HG03469 (cell line): ENCODE data around the gene PNPLA5.

ENCODE experiments used
- ATAC-seq: cut with Tn5 transposase; IDR thresholded peaks from one replicate; pipeline ENCODE4 v1.9.1; 2021; ENCODE audit warnings: mild to moderate bottlenecking, moderate library complexity, moderate number of reproducible peaks; ENCODE audit not compliant: unreplicated experiment

PNPLA5 gene

DNA sequence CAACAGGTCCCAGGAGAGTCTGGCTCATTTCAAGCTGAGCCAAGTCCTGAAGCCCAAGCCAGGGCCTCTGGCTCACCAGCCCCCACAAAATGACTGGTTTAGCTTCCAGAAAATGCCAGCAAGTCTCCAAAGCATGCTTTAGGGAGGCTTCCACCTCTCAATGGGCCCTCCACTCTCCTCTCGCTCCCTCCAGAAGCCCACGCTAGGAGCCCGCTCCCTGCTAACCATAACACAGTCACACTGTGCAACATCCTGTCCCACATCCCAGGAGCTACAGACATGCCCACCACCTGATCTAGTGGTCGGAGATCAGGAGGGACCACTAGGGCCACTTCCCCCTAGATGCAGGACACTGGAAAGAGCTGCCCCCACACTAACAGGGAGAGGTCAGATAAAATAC is 36.4 kb downstream of the PNPLA5 start:
- no peak for ATAC-seq

DNA sequence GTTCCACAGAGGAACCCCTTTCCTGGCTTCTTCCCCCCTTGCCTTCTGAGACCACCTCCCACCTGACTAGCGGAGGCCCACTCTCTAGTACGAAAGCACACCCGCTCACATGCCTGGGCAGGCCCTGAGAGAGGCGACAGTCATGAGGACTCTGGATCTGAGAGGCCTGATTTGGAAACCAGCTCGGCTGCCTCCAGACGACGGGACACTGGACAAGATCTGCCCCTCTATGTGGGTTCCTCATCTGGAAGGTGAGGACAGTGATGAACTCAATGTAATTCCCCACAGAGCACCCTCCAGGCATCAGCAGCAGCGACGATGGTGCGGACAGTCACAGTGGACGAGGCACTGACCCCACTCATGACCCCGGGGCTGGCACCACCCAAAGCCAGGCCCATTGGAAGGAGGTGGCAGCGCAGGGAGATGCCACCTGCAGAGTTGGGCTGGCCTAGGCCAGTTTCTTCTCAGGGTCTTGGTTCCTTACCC is 37.0 kb downstream of the PNPLA5 start:
- no peak for ATAC-seq

DNA sequence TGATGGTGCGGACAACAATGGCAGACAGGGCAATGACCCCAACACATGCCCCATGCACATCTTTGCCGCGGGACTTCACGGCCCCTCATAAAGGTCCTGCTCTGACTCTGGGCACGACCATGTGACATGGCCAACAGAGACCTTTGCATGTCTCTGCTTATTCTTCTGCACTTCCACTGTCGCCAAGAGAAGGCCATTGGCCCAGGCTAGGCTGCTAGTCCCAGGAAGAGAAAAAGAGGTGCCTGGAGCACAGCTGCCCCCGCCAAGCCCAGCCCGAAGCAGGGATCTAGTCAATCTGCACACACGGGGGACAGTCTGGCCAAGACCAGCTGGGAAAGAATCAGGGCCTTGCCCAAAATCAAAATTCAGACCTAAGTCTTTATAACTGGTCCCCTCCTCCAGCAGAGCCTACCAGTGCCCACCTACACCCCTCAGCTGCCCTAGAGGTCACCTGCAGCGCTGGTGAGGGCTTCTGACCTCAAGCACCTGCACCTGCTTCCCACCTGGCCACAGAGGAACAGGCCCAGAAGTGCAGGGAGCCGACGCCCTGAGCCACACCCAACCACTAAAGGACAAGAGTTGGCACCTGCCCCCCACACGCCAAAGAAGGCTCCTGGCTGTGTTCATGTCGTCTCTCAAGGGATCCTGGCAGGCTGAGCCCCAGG is 37.6 kb downstream of the PNPLA5 start:
- ATAC-seq, result no peak

DNA sequence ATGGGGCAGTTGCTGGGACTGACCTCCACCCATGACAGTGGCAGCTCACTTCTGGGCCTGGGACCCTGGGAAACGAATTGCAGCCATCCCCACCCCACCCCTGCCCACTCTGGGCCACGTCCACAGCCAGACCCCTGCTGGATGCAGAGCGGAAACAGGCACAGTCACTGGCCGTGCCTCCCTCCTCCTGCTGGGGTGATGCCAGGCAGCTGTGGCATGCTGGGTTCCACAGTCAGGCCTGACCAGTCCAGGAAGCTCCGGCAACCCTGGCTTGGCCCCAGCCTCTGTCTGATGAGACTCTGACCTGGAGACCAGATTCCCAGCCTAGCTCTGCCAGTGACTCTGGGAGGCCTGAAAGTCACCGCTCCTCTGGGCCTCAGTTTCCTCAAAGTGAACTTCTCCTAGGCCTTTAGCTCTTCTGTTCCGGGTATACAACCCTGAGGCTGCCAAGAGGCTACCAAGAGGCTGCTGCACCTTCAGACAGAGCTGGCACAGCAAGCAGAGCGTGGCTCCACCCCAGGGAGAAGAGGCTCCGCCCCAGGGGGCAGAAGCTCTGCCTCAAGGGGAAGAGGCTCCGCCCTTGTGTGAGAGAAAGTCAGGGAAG is 38.4 kb downstream of the PNPLA5 start:
- ATAC-seq, result no peak

DNA sequence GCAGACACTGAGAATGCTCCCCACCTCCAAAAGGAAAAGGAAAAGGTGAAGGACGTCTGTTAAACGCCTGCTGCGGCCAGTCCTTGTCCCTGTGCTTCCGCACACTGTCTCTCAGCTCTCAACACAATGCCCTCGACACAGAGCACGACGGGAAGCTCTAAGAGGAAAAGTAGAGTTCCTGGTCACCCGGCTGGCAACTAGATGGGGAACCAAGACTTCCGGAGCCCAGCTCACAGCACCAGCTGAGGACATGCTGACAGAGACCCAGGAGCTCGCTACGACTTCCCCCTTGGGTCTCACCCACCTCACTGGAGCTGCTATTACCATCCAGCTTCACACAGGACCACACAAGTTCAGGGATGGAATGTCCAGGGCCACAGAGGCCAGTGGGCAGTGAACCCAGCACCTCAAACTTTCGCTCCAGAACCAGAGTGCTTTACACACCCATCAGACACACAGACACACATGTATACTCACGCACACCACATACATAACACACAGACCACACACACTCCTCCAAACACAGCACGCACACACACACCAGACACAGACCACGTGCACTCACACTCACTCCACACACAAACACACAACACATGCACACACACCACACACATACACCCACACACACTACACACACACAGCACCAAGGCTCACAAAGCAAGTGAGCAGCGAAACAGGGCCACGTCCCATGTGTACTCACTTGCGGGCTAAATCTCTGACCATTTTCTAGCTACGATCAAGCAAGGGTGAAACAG is 39.1 kb downstream of the PNPLA5 start:
- no peak for ATAC-seq

DNA sequence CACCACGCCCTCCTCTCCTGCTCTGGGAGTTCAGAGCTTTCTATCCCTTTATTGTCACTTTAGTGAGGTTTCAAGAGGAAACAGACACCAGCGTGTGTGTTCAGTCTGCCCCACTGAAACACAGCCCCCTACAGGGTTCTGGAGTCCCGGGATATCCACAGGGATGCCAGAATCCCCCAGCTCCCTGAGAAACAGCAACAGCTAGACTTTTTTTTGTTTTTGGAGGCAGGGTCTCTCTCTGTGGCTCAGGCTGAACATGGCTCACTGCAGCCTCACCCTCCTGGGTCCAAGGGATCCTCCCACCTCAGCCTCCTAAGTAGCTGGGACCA is 39.9 kb downstream of the PNPLA5 start:
- ATAC-seq, result no peak

DNA sequence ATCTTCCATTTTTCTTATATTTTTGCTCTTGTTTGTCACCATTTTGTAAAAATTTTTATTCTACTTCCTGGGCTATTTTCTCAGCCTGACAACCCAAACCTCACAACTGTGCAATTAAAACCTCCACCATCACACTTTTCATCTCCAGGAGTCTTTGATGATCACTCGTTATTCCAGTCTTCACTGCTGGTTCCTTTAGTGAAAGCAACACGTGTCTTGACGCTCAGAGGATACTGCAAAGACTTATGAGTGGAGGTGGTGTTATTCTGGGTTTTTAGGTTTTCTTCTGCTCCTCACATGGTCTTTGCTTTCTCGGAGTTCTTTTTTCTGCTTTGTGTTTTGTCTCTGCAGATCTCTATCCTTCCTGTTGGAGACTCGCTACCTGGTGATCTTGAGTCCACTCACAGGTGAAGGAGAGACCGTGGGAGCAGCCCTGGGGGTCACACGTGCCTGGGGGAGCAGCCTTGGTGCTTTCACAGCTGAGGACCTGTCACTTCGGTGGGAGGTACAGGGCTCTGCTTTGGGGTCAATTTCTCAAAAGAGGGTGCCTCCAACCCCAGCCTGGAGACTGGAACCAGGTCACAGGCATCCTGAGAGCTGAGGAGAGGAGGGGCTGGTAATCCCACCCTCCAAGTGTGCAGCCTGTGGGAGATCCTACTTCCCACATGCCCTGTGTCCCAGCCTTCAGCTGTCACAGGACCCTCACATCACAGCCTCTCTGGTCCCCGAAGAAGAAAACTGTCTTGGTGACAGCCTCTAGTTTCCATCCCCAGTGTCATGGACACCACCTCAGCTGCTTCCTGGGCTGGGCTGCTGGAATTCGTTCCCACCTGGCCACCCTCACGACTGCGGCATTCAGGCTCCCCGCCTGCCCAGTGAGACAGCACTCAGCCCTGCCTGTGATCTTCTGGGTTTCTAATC is 40.5 kb downstream of the PNPLA5 start:
- ATAC-seq, result no peak

DNA sequence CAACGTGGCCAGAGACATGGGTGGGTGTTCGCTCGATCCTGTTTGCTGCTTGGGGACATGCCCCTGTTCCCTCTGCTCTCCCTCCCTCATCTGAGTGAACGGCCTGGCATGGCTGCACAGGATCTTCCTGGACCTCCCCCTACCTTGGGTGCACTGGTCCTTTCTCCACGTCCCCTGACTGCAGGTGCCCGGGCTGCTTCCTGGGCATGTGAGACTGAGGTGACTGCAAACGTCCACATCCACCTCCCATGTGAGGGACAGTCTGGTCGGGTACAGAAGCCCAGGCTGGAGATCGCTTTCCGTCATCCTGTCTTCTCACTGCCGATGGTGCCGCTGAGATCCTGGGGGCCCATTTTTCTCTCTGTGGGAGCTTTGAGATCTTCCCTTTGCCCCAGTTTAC is 41.3 kb downstream of the PNPLA5 start:
- ATAC-seq, result no peak

DNA sequence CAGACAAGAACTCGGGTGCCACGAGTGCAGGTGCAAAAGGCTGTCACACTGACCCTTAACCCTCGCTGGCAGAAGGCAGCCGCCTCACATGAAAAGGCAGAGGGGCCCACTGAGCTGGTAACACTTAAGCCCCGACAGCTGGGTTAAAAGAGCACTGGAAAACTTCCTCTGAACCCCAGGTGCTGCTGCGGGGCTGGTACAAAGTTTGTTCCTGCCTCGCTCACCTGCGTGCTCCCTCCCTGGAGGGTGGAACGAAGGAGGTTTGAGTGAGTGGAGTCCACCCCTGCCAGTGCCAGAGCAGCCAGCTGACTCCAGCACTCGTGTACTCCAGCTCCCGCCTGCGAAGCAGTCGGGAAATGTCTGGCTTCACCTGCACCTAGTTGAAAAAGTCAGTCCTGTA is 42.1 kb downstream of the PNPLA5 start:
- ATAC-seq, result no peak

DNA sequence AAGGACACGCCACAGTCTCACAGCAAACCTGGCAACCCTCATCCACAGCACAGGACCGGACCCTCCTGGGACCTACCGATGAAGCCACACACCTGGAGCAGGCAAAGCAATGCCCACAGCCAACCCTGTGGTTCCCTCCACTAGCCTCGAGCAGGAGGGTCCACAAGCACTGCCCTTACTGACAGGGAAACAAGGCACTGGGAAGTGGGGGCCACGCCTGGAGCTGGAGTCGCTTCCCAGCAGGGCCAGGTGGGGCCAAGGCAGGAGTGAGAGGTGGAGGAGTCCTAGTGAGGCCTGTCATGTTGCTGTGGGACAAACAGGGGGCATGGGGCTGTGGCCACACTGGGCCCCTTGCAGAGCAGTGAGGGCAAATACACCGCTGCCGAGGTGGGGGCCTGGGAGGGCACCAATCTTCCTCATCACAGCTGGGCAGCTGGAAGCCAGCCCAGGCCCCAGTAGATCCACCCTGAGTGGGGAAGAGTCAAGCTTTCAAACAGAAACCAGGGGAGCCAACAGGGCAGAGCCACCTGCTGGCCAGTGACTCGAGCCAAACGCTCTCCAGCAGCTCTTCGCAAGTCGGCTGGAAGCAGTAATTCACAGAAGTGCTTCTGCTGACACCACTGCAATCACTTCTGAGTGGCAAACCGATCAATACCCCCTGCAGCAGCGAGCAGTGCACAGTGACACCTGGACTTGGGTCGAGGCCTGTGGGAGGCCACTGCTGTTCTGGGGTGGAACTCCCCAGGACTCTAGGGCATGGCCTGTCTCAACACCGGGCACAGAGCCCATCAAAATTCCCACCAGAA is 43.2 kb downstream of the PNPLA5 start:
- ATAC-seq, result no peak

DNA sequence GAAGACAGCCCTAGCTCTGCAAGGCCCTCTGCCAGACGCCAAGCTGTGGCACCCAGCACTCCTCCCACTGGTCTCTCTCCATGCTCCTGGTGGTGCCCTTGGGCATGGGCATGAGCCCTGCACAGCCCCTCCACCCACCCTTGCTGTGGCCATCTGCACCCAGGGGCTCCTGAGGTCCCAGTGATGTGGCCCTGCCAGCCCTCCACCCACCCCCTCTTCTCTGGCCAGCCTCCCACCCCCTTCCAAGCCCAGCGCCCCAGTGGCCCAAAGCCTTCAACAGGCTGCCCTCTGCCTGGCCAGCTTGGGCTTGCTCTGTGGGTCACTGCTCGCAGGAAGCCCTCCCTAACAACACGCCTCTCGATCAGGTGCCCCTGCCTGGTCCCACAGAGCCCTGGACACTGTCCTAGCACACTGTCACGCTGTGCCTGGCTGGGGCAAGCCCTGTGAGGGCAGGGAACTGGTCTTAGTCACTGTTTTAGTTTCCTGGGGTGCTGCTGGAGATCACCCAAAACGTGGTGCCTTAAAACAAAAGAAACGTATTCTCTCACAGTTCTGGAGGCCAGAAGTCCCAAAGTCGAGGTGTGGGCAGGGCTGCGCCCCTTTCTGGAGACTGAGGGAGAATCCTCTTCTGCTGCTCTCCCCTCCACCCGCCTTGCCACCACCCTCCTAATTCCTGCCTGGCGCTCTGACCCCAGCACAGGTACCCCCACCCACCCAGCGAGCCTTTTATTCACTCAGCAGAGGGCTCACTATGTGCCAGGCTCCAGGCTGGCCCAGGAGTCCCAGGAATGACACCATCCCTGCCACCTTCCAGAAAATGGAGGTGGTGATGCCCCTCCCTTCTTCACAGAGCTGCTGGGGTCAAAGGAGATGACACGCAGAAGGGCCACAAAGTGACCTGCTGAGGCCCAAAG is 44.2 kb downstream of the PNPLA5 start:
- ATAC-seq, result no peak

DNA sequence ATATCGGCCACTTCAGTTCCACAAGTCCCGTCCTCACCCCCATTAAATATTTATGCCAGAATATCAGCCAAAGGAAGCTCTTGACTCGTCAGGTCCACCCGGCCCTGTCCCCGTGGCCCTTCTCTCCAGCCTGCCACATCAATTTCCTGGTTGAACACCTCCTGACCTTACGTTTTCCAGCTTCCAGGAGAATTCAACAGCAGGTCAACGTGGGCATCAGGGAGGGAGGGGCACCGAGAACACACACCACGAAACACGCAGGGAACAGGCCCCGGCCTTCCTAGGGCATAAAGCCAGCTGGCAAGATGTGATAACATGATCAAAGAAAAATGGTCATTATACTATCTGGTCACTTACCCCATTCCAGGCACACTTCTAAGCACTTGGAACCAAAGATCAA is 44.8 kb downstream of the PNPLA5 start:
- no peak for ATAC-seq

DNA sequence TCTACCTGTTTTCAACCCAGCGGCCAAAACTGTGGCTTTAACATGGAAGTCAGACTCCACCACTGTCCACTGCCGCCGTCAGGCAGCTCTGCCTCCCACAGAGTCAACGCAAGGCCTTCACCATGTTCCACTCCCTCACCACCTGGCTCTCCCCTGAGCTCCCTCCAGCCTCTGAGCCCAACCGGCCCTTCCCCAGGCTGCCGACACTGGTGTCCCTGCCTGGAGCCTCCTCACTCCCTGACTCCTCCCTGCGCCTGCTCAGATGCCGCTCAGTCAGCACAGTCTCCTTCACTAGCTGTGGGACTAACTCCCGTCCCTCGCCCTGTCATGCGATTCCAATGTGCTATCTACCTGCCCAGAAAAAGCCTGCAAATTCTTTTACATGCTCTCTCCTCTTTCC is 45.8 kb downstream of the PNPLA5 start:
- no peak for ATAC-seq

DNA sequence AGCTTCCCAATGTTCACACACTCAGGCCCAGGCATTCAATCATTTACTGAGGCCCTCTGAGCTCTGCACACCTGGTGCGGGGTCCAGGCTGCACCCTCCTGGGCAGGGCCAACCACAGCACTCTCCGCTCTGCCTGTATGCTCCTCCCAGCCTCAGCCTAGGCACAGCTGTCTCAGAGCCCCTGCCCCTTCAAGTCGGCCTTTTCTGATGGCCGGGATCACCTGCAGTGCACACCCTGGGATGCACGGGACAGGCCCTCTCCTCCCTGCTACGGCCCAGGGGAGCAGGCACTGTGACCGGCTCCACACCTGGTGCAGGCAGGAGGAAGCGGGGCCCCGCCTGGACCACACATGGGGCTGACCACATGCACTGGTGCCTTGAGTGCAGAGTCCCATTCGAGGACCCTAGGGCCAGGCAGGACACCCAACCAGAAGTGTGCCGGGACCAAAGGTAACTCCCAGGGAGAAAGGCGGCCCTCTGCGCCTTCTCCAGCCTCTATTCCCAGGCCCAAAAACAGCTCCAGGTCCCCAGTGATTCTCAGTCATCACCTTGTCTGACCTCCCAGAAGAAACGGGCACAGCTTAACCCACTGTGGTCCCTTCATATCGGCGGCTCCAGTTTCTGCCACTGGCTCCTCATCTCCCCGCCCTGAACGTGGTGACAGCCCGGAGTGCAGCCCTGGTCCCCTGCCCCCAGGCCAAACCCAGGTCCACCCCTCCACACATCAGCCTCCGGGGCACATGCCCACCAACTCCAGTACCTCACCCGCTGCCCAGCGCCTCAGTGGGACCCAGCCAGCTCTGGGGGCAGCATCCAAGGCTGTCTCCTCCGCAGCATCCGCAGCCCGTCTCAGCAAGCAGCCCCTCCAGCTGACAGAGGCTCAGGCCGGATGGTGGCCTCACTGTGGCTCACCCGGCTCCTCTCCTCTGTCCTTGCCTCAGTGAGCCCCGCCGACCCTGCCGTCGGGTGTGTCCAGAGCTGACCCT is 47.0 kb downstream of the PNPLA5 start:
- no peak for ATAC-seq

DNA sequence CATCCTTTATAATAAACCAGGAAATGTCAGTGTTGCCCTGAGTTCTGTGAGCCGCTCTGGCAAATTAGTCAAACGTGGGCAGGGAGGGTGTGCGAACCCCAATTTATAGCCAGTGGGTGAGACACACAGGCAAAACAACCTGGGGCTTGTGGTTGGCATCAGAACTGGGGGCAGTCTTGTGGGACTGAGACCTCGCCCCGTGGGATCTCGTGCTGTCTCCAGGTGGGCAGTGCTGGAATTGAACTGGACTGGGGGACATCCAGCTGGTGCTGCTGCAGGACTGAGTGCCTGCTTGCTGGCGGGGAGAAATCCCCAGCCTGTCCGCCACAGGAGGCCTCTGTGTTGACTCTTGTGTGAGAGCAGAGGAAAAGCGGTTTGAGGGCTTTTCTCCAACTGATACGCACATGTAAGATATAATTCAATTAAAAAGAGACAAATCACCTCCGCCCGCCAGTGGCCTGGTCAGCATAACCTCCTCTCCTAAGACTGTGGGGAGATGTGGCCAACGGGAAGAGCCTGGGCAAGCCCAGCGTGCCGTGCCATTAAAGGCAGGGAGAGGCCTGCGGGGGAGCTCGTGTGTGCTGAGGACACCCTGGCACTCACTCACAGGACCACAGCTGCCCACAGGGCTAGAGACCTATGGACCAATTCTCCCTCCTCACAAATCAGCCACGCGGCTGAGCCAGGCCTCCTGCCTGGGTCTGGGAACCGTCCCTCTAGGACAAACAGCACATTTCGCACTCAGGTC is 47.9 kb downstream of the PNPLA5 start:
- ATAC-seq, result no peak

DNA sequence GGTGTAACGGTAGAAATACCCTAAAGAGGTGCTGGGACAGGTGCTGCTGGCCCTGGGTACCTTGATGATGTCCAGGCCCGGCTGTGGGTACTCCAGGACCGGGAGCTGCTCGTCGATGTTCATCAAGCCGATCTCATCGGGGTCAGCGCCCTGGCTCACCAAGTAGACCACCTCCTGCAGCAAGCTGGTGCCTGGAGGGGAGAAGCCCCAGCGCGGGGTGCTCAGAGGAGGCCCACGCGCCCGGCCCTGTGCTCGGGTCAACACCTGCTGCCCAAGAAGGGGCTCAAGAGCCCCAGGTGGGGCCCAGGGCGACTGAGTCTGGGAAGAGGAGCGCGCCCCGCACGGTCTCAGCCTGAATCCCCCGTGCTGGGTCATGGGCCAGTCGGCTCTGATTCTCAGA is 50.1 kb downstream of the PNPLA5 start:
- ATAC-seq, result no peak

DNA sequence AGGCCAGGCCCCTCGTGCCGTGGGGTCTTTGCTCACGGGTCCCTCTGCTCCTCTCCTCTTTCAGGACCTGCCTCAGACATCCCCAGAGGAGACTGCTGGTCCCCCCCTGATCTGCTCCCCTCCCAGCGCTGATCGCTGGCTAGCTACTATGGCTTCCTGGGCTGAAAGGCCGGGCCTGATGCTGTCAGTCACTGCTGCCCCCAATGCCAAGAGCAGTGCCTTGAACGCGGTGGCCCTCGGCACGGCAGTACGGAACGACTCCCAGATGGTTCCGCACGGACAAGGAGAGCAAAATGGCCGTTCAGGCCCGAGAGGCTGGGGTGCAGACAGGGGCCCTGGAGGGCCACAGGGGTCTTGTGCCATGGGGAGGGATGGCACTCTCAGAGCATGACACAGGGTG is 51.0 kb downstream of the PNPLA5 start:
- ATAC-seq, result no peak
